H1 (cell line): Measurements from ENCODE around the gene PRSS2. TPM values are rescaled to one million over a fixed set of nuclear protein-coding genes. Genes with fewer than 3 reads are reported as not detected.
A peak's percentile ranks its signal among the peaks of the same experiment; 100 is the strongest.

Source experiments
- CTCF ChIA-PET: fragments of 300-600 bp; sonication (Branson Sonifier 250); formaldehyde crosslinking; loops from one replicate; lab custom pipeline; 2021; ENCODE audit not compliant: partially characterized antibody; lab: Charles Lee
- POLR2A ChIA-PET: fragments of 300-600 bp; sonication (Branson Sonifier 250); formaldehyde crosslinking; loops from one replicate; lab custom pipeline; 2021; ENCODE audit warnings: inconsistent platforms; ENCODE audit not compliant: partially characterized antibody; lab: Charles Lee
- DNase-seq, 2 experiments: peaks; one replicate each; pipeline versions ENCODE4 v3.0.0 to v3.0.0-alpha.2; 2010 to 2022; ENCODE audit warnings: low spot score in 2 of 2, low read depth in 1 of 2, mixed read lengths in 1 of 2
- FAIRE-seq: peaks from 2 replicates; lab custom pipeline; 2011; peaks lifted over from hg19 to GRCh38; lab: Jason Lieb, UNC
- H2AFZ ChIP-seq: 2 replicates; pipeline ENCODE4 v1.8.1; 2012; ENCODE audit warnings: low read length, inconsistent platforms
- H2AK5ac ChIP-seq: 2 replicates; pipeline ENCODE4 v1.6.1; 2013; ENCODE audit warnings: low read depth, low read length
- H2BK120ac ChIP-seq: replicated peaks from 2 replicates; pipeline ENCODE3; 2013; ENCODE audit warnings: low read depth, low read length, inconsistent platforms
- H2BK12ac ChIP-seq: 2 replicates; pipeline ENCODE4 v1.6.1; 2013; ENCODE audit warnings: low read depth, low read length
- H2BK15ac ChIP-seq: 2 replicates; pipeline ENCODE4 v1.6.1; 2013; ENCODE audit warnings: low read length
- H2BK20ac ChIP-seq: 2 replicates; pipeline ENCODE4 v1.6.1; 2013; ENCODE audit warnings: low read length
- H2BK5ac ChIP-seq: 2 replicates; pipeline ENCODE4 v1.6.1; 2013; ENCODE audit warnings: low read depth, low read length
- H3K14ac ChIP-seq: 2 replicates; pipeline ENCODE4 v1.6.1; 2013; ENCODE audit warnings: inconsistent platforms; ENCODE audit not compliant: insufficient read length
- H3K18ac ChIP-seq: 2 replicates; pipeline ENCODE4 v1.6.1; 2013; ENCODE audit warnings: low read length; ENCODE audit errors: extremely low read depth
- H3K23ac ChIP-seq: 2 replicates; pipeline ENCODE4 v1.6.1; 2013; ENCODE audit warnings: inconsistent platforms; ENCODE audit not compliant: insufficient read length
- H3K23me2 ChIP-seq: 2 replicates; pipeline ENCODE4 v1.6.1; 2013; ENCODE audit warnings: low read depth, low read length
- H3K27ac ChIP-seq: 2 replicates; pipeline ENCODE4 v1.6.1; 2011; ENCODE audit warnings: low read depth, low read length, inconsistent platforms
- H3K27me3 ChIP-seq, 4 experiments: replicated peaks in 1 of 4; 1 replicate in 1 of 4; 2 replicates in 3 of 4; pipeline versions ENCODE4 v1.6.1 to v1.8.1; 2011 to 2013; ENCODE audit warnings: low read length in 3 of 4, mild to moderate bottlenecking in 3 of 4, inconsistent platforms in 2 of 4, mixed read lengths in 2 of 4, moderate library complexity in 1 of 4; ENCODE audit not compliant: control insufficient read depth in 3 of 4, insufficient read depth in 3 of 4; ENCODE audit errors: extremely low read depth in 1 of 4
- H3K36me3 ChIP-seq, 4 experiments: 2 replicates each; pipeline versions ENCODE4 v1.6.1 to v1.8.1; 2011 to 2013; ENCODE audit warnings: mild to moderate bottlenecking in 4 of 4, low read length in 3 of 4, moderate library complexity in 2 of 4, control low read depth in 1 of 4, inconsistent platforms in 1 of 4; ENCODE audit not compliant: insufficient read depth in 4 of 4, control insufficient read depth in 2 of 4
- H3K4ac ChIP-seq: replicated peaks from 2 replicates; pipeline ENCODE3; 2013; ENCODE audit warnings: low read length, low read depth, mixed read lengths, inconsistent platforms; ENCODE audit not compliant: insufficient read length
- H3K4me1 ChIP-seq, 4 experiments: replicated peaks in 1 of 4; 1 replicate in 1 of 4; 2 replicates in 3 of 4; pipeline versions ENCODE4 v1.6.1 to v1.8.1; 2011 to 2013; ENCODE audit warnings: low read length in 3 of 4, inconsistent platforms in 2 of 4, mixed read lengths in 1 of 4; ENCODE audit not compliant: insufficient read depth in 4 of 4, control insufficient read depth in 3 of 4
- H3K4me2 ChIP-seq, 2 experiments: 2 replicates each; pipeline versions ENCODE4 v1.6.1 to v1.8.1; 2011 to 2013; ENCODE audit warnings: low read depth in 2 of 2, low read length in 2 of 2, control low read depth in 1 of 2, inconsistent platforms in 1 of 2, mild to moderate bottlenecking in 1 of 2; ENCODE audit not compliant: insufficient read depth in 1 of 2
- H3K4me3 ChIP-seq, 4 experiments: fragments of 200-600, 300-600 bp in 1 of 4; sonication (generic), shearing (Covaris generic), sonication (Bioruptor Twin) in 1 of 4; 2 replicates each; pipeline versions ENCODE4 v1.5.1 to v1.8.1; 2011 to 2016; ENCODE audit warnings: low read length in 4 of 4, low read depth in 3 of 4, control low read depth in 2 of 4, inconsistent platforms in 2 of 4, mild to moderate bottlenecking in 2 of 4, mixed read lengths in 1 of 4, moderate library complexity in 1 of 4; ENCODE audit not compliant: insufficient read depth in 2 of 4; ENCODE audit errors: extremely low read depth in 1 of 4
- H3K56ac ChIP-seq: replicated peaks from 2 replicates; pipeline ENCODE3; 2013; ENCODE audit warnings: low read depth, mild to moderate bottlenecking, mixed read lengths, low read length, inconsistent platforms; ENCODE audit not compliant: insufficient read length
- H3K79me1 ChIP-seq: 2 replicates; pipeline ENCODE4 v1.6.1; 2013; ENCODE audit warnings: low read depth, low read length, control low read depth
- H3K79me2 ChIP-seq, 2 experiments: 2 replicates each; pipeline versions ENCODE4 v1.6.1 to v1.8.1; 2012 to 2013; ENCODE audit warnings: low read length in 2 of 2, mild to moderate bottlenecking in 2 of 2, inconsistent platforms in 1 of 2; ENCODE audit not compliant: insufficient read depth in 2 of 2, control insufficient read depth in 1 of 2
- H3K9ac ChIP-seq, 4 experiments: replicated peaks in 1 of 4; 1 replicate in 1 of 4; 2 replicates in 3 of 4; pipeline versions ENCODE4 v1.6.1 to v1.8.1; 2011 to 2013; ENCODE audit warnings: low read depth in 3 of 4, low read length in 3 of 4, control low read depth in 2 of 4, mild to moderate bottlenecking in 2 of 4, moderate library complexity in 2 of 4, inconsistent platforms in 1 of 4; ENCODE audit errors: extremely low read depth in 1 of 4
- H3K9me3 ChIP-seq, 2 experiments: 2 replicates each; pipeline versions ENCODE4 v1.6.1 to v1.8.1; 2012 to 2013; ENCODE audit warnings: mild to moderate bottlenecking in 2 of 2, moderate library complexity in 2 of 2, control low read depth in 1 of 2, inconsistent platforms in 1 of 2, low read depth in 1 of 2, low read length in 1 of 2, mixed read lengths in 1 of 2; ENCODE audit not compliant: insufficient read depth in 2 of 2
- H4K20me1 ChIP-seq, 2 experiments: replicated peaks in 1 of 2; 2 replicates each; pipeline versions ENCODE3 to v1.8.1; 2011 to 2013; ENCODE audit warnings: inconsistent platforms in 2 of 2, low read length in 2 of 2, mild to moderate bottlenecking in 1 of 2; ENCODE audit not compliant: insufficient read depth in 2 of 2, control insufficient read depth in 1 of 2
- H4K5ac ChIP-seq: 2 replicates; pipeline ENCODE4 v1.6.1; 2013; ENCODE audit warnings: low read length, low read depth, mixed read lengths, inconsistent platforms; ENCODE audit not compliant: insufficient read length
- H4K8ac ChIP-seq: 2 replicates; pipeline ENCODE4 v1.8.0; 2013; ENCODE audit warnings: mild to moderate bottlenecking, moderate library complexity, low read length, inconsistent platforms; ENCODE audit not compliant: insufficient read depth; ENCODE audit errors: extremely low read depth
- H4K91ac ChIP-seq: replicated peaks from 2 replicates; pipeline ENCODE3; 2013; ENCODE audit warnings: low read length, mixed read lengths, inconsistent platforms; ENCODE audit not compliant: insufficient read length
- SRF ChIP-seq: IDR thresholded peaks from 2 replicates; pipeline ENCODE4 v1.6.1; 2011; ENCODE audit warnings: mild to moderate bottlenecking, low read depth, low read length, moderate library complexity
- WGBS, 2 experiments: shearing (Covaris generic) in 1 of 2; methylation state at CpG; one replicate each; pipeline versions ENCODE4 v1.1.6 to v1.1.7; 2013 to 2015; ENCODE audit warnings: low lambda C conversion rate in 2 of 2, mixed read lengths in 2 of 2, inconsistent platforms in 1 of 2, low coverage in 1 of 2, missing lambda C conversion rate in 1 of 2; ENCODE audit not compliant: insufficient replicate concordance in 2 of 2, insufficient coverage in 1 of 2, insufficient read length in 1 of 2; ENCODE audit errors: extremely low coverage in 1 of 2, missing lambda C conversion rate in 1 of 2; 5-methylcytosine and 5-hydroxymethylcytosine counted together
- polyA plus RNA-seq, 7 experiments: library from polyadenylated mRNA; depleted of rRNA in 3 of 7; stranded (reverse) in 5 of 7; unstranded in 2 of 7; fragments of >200 nt in 5 of 7; fragments of 200-250 nt in 2 of 7; gene quantifications; 1 replicate in 5 of 7; 2 replicates in 1 of 7; 4 replicates in 1 of 7; pipeline versions ENCODE4 v1.2.1 to v1.2.3, GENCODE V29; 2011 to 2013; ENCODE audit warnings: missing spikeins in 2 of 7, mixed read lengths in 2 of 7
- total RNA-seq: library from RNA; stranded (reverse); fragmentation: NEBNext Ultra II Directional; extraction: Animal tissue kit (Norgen Biotek cat#: 25700); gene quantifications from 2 replicates; pipeline ENCODE4 v1.2.1, GENCODE V29; 2021

Gene PRSS2
- total and polyA plus RNA-seq, 2 of the 8 experiments (the other 6 are each of a cell fraction or from before 2014, with no cell fraction given): not detected

DNA sequence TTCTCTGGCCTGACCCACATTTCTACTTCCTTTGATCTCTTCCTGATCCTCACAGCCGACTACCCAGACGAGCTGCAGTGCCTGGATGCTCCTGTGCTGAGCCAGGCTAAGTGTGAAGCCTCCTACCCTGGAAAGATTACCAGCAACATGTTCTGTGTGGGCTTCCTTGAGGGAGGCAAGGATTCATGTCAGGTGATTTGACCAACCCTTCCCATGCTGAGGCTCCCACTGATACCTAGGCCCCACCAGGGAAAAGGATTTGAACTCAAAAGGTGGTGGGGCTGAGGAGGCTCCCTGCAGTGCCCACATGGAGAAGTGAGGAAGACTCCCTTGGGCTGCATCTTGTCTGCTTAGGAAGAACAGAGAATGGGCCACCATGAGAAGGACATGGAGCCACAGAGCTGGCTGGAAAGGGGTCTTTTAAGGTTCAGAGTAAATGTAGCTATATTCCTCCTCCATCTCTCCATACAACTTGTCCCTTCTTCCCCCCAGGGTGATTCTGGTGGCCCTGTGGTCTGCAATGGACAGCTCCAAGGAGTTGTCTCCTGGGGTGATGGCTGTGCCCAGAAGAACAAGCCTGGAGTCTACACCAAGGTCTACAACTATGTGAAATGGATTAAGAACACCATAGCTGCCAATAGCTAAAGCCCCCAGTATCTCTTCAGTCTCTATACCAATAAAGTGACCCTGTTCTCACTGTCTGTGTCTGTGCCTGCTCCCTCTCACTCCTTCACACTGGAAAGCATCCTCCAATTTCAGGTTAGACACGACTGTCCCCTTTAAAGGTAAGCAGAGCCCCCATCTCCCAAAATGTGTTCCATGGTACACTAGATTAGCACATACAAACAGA lies 18.2 kb upstream of the PRSS2 start:
- Histone ChIP-seq H4K5ac (no peak overlapping the region), H3K56ac (no peak overlapping the region), H3K27me3 (no peaks in the 10 kb centered on the region), H3K14ac (no peak overlapping the region), H2BK5ac (no peak overlapping the region), H4K8ac (no peak overlapping the region), H3K36me3 (no peaks in the 10 kb centered on the region), H2BK12ac (no peak overlapping the region), H2AK5ac (no peak overlapping the region), H3K4me1 (no peaks in the 10 kb centered on the region), H2BK120ac (no peak overlapping the region), H2BK15ac (no peak overlapping the region), H2BK20ac (no peak overlapping the region), H3K9me3 (no peaks in the 10 kb centered on the region), H3K27ac (no peak overlapping the region), H3K23ac (no peak overlapping the region), H4K91ac (no peak overlapping the region), H3K4ac (no peak overlapping the region), H3K9ac (no peak overlapping the region), H3K18ac (no peak overlapping the region), H3K79me1 (no peaks in the 10 kb centered on the region), H4K20me1 (no peaks in the 10 kb centered on the region), H3K4me2 (no peak overlapping the region), H3K79me2 (no peaks in the 10 kb centered on the region), H2AFZ (no peak overlapping the region), H3K4me3 (no peak overlapping the region), H3K23me2 (no peaks in the 10 kb centered on the region)
- FAIRE-seq (no peak), DNase-seq (peak in 1 of 2 experiments; percentile 8)
- ChIA-PET CTCF (interaction anchor here (0.8 to 1.6 kb wide), 4 partner anchors 11 to 120 kb away, joined by 3 to 5 read pairs (median 3); no protein-coding TSS in a partner anchor), POLR2A (no interaction called here)
- 72% methylated on average over 3 of the region's 3 CpGs; no CpG with 5 or more reads in 1 of the 2 experiments for WGBS, 2 experiments
- TF ChIP-seq SRF: no peak
